GM19238 (cell line): ENCODE results near the gene TMED6.
"Not testable (repeated sequence)": the region's sequence is repeated elsewhere in the genome, so short reads cannot be mapped to it uniquely, and the experiment has no call there.

Experiments used
- DNase-seq: peaks from one replicate; pipeline ENCODE4 v3.0.0; 2011; ENCODE audit warnings: low spot score; ENCODE audit not compliant: insufficient read length

TMED6 gene

DNA sequence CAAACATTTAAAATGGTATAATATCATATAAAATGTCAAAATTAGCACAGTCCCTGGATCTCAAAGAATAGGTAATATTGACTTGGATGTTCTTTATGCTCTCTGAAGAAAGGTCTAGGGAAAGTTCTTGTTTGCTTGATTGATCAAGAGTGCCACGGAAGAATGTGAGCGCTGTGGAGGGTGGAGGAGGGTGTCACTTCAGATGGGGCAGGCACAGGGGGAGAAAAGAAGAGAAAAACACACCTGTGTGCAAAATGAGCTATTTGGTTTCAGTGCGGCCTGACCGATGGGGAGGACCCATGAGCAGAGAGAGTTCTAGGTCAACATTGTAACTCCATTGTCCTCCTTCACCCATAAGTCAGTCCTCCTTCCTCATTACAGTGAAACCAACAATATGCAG is 49.3 kb downstream of the TMED6 start:
- no peak for DNase-seq

DNA sequence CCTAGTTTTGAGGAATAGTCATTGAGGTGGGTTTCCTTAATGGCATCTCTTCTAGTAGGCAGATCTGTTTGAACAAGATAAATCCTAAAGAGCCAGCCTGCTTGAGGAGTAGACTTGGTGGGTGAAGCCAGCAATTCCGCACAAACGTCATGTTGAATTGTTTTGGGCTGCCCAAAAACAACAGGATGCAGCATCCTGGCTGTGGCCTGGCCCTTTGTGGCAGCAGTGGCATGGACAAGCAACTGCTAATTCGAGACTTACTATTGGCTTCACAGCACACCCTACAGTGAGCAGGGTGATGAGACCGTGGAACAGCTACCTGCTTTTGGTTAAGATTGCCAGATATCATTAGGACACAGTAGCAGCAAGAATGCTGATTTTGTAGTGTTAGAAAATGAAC is 49.7 kb downstream of the TMED6 start:
- DNase-seq, result no peak

DNA sequence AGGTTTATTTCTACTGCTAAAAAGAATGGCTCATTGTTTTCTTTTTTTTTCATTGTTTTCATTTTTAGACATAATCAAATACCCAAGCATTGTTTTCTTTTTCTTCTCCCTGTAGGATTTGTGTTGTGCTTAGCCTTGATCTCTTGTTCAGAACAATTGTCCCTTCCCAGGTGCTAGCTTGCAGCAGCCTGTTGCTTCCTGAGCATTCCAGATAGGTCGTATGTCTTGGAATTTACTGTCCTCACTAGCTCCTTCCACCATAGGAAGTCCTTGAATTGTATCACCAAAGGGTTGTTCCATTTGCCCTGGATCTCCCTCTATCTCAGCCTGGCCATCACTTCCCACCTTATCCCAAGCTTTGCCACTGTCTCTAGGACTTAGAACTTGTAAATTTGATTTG is 50.4 kb downstream of the TMED6 start:
- no peak for DNase-seq

DNA sequence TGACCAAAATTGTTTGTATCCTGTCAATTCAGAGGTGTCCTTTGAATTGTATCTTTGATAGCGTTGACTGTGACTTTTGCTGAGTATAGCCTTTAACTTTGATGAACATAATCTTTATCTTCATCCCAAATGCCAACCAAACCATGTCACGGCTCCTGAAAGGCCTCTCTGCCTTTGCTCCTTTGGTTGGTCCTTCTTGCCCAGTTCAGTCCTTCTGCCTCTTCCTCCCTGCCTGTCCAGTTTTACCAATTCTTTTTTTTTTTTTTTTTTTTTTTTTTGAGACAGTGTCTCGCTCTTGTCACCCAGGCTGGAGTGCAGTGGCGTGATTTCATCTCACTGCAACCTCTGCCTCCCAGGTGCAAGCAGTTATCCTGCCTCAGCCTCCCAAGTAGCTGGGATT is 53.3 kb downstream of the TMED6 start:
- DNase-seq, result no peak

DNA sequence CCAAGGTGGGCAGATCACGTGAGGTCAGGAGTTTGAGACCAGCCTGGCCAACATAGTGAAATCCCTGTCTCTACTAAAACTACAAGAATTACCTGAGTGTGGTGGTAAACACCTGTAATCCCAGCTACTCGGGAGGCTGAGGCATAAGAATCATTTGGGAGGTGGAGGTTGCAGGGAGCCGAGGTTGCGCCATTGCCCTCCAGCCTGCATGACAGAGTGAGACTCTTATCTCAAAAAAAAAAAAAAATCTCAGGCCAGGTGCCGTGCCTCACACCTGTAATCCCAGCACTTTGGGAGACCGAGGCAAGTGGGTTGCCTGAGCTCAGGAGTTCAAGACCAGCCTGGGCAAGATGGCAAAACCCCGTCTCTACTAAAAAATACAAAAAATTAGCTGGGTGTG is 54.8 kb downstream of the TMED6 start:
- not testable (repeated sequence) for DNase-seq

DNA sequence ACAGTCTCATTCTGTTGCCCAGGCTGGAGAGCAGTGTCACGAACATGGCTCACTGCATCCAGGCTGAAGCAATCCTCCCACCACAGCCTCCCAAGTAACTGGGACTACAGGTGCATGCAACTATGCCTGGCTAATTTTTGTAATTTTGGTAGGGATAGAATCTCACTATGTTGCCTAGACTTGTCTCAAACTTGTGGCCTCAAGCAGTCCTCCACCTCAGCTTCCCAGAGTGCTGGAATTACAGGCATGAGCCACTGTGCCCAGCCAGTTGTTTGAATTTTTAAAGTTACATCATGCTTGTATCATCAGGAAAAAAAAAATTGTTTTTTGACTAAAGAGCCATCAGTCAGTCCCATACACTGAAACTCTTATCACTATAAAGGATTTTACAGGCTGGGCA is 57.5 kb downstream of the TMED6 start:
- no peak for DNase-seq

DNA sequence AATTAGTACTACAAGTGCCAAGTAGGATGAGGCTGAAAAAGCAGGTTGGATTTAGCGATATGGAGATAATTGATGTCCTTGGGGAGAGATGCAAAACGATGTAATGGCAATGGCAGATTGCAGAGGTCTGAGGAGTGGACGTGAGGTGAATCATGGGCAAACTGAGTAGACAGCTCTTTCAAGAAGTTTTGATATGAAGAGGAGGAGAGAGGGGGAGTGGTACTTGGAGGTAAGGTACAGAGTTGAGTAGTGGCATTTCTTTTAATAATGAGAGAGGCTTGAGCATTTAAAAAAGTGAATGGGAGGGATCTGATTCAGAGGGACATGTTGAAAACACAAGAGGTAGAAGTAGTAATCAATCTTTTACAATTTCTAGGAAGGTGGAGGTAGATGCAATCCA is 58.2 kb downstream of the TMED6 start:
- no peak for DNase-seq
